ENCODE measurements around the gene DACT3.

DACT3 gene, protein sequence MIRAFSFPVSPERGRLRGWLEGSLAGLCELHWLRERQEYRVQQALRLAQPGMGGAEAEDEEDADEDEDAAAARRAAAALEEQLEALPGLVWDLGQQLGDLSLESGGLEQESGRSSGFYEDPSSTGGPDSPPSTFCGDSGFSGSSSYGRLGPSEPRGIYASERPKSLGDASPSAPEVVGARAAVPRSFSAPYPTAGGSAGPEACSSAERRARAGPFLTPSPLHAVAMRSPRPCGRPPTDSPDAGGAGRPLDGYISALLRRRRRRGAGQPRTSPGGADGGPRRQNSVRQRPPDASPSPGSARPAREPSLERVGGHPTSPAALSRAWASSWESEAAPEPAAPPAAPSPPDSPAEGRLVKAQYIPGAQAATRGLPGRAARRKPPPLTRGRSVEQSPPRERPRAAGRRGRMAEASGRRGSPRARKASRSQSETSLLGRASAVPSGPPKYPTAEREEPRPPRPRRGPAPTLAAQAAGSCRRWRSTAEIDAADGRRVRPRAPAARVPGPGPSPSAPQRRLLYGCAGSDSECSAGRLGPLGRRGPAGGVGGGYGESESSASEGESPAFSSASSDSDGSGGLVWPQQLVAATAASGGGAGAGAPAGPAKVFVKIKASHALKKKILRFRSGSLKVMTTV

DNA sequence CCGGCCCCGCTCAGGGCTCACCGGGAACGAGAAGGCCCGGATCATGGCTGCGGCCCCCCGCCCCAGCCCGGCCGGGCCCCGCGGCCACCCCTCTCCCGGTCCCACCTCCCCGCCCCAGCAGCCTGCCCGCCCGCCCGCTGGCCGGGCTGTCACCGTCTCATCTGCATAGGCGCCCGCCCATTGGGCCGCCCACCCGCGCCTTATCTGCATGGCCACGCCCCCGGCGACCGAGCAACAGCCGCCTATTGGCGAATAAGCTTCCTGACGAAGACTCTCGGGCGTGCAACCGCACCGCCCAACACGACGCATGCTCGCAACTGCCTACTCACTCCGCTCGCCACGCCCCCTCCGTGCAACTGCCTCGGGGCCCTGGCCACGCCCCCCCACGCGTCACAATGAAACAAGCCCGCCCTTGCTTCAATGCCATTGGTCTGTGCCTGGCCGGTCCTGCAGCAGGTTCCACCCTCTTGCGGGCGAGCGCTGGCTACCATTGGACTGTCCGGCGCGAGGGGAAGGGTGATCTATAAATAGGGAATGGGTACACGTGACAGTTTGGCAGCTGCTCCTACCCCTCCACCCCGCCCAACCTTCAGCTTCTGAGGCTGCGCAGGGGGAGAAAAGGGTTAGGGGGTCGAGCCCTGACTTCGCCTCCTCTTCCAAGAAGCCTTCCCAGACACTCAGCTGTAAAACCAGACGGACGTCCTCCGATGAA lies at the start of gene DACT3:
TSS of gene DACT3 (minus strand) at position 163 of the 712 bp plus-strand sequence. CDS start at position 45, 118 bp downstream.
- peak; percentile 100 for DNase-seq

GRCh38 chr19:46710687-46711086 lies 49.7 kb upstream of the DACT3 start:
- DNase-seq = no peak

DNA sequence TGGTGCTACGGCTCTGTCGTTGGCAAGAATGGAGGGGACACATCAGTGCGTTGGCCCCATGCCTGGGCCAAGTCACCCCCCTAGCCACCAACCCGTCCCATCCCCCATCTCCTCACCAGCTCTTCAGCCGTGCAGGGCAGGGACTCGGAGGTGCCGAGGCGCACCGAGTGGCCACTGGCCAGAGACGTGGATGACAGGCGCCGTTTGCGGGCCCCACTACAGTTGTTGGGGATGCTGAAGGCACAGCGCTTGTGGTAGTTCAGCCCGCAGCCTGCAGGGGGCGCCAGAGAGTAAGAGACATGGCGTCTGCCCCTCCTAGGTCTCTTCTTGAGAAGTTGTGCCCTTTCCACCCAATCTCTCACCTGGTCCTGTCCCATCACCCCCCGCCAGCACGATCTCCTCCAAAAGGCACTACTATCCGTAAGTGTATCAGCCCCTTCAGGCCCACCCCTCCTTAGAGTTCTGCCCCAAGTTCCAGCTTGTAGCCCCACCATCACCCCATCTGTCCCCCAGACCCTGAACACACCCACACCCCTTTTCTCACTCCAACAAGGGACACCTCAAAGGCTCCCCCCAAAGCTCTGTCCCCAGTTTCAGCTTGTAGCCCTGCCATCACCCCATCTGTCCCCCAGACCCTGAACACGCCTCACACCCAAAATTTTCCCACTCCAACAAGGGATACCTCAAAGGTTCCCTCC lies 43.5 kb upstream of the DACT3 start:
- peak; percentile 69 for DNase-seq

DNA sequence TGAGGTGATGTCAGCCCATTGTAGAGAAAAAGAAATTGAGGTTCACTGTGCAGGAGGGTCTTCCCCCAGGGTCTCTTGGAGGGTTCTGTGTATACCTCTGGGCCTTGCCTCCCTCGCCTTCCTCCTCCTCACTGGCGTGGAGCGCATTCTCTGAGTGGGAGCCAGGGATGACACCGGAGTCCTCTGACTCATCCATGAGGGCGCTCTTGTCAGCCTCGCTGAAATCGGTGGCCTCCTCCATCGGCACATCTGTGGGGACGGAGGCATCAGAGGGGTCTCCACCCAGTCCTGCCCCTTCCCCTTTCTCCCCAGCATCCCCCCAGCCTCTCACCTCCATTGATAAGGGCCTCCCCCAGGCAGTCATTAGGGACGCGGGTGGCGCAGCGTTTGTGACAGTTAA lies 39.7 kb upstream of the DACT3 start:
- no peak for DNase-seq

DNA sequence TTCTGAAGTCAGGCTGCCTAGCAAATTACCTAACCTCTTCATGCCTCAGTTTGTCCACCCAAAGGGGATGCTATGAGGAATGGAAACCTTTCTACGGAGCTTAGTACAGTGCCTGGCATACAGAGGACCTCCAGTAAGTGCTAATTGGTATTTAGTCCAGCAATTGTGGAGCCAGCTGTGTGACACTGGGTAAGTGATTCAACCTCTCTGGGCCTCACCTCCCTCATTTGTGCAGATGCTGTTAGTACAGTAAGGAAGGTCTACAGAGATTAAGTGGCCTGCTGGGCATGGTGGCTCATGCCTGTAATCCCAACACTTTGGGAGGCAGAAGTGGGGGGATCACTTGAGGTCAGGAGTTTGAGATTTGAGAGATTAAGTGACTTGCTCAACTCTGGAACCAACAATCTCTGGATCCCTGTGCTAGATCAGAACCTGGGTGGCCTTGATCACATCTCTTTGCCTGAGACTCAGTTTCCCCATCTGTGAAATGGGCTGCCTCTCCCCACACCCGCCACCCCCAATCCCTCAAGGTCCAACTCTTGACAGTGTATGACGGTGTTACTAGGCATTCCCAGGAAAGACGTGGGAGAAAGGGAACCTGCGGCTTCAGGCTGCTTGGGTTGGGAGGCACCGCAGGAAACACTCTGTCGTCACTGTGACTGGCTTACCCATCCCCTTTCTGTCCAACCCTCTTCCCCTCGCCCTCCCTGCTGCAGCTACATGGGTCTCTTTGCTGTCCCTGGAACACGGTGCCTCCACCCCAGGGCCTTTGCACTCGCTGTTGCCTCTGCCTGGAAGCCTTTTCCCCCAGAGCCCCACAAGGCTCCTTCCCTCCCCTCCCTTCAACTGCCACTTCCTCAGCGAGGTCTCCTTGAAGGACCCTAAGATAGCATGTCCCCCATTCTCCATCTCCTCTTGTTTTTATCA lies 37.7 kb upstream of the DACT3 start:
- no peak for DNase-seq

- peak; percentile 63 for DNase-seq
Observed at GRCh38 chr19:46697204-46697960, 36.4 kb upstream of the DACT3 start.

- DNase-seq = no peak
Observed at GRCh38 chr19:46696866-46697203, 35.9 kb upstream of the DACT3 start.

- DNase-seq = no peak
Observed at GRCh38 chr19:46696052-46696451, 35.1 kb upstream of the DACT3 start.

DNA sequence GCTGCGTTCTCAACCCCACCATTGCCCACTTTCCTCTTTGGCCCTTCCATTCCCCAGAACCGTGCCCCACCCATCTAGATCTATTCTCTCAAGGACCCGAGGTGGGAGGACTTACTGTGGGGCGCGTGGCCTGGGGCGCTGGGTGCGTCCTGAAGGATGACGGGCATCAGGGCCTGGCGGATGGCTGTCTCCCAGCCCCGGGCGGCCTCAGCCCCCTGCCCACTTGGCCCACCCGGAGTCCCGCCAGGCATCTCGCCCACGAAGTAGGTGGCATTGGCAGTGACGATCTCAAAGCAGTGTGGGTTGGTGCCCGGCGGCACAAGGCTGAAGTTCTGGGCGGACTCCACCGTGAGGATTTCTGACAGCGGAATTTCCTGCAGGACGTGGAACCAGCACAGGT lies 32.8 kb upstream of the DACT3 start:
- DNase-seq = no peak

DNA sequence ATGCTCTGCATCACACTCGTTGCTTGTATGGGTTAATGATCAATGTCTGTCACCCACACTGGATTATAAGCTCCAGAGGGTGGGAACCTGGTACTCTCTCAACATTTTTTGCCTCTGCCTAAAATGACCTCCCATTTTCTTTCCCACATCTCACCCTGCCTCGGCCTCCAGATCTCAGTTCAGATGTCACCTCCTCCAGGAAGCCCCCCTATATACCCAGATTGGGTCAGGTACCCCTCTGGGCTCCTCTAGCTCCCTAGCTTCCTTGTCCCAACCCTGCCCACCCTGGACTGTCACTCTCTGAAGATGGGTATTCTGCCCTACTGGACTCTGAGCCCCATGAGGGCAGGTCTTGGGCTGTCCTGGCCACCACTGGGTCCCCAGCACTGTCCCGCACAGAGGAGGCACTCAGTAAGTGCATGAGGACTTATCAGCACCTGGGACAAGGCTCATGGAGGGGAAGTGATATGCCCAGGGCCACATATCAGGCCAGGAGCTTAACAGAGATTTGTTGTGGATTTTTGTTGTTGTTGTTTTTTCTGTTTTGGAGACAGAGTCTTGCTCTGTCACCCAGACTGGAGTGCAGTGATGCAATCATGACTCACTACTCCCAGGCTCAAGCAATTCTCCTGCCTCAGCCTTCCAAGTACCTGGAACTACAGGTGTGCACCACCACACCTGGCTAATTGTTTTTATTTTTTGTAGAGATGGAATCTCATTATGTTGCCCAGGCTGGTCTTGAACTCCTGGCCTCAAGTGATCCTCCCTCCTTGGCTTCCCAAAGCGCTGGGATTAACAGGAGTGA lies 32.1 kb upstream of the DACT3 start:
- DNase-seq = no peak

- no peak for DNase-seq
Observed at GRCh38 chr19:46691948-46692347, 31.0 kb upstream of the DACT3 start.

- DNase-seq = no peak
Observed at GRCh38 chr19:46691104-46691503, 30.1 kb upstream of the DACT3 start.

- DNase-seq = no peak
Observed at GRCh38 chr19:46689358-46689757, 28.4 kb upstream of the DACT3 start.

GRCh38 chr19:46687438-46688145 lies 26.6 kb upstream of the DACT3 start:
- DNase-seq = no peak

DNA sequence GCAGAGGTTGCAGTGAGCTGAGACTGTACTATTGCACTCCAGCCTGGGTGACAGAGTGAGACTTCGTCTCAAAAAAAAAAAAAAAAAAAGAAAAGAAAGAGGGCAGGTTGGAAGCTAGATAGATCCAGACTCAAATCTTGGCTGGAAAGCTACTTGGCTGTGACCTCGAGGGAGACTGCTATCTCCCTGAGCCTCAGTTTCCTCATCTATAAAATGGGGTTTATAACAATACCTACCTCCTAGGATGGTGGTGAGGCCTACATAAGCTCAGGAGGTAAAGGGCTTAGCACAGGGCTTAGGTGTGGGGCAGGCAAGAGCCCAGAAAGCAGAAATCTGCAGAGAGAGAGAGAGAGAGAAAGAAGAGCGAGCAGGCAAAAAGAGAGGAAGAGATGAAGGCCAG lies 24.2 kb upstream of the DACT3 start:
- no peak for DNase-seq

GRCh38 chr19:46678110-46678732 lies 17.2 kb upstream of the DACT3 start:
- DNase-seq = no peak

GRCh38 chr19:46674416-46675178 lies 13.6 kb upstream of the DACT3 start:
- DNase-seq = no peak

DNA sequence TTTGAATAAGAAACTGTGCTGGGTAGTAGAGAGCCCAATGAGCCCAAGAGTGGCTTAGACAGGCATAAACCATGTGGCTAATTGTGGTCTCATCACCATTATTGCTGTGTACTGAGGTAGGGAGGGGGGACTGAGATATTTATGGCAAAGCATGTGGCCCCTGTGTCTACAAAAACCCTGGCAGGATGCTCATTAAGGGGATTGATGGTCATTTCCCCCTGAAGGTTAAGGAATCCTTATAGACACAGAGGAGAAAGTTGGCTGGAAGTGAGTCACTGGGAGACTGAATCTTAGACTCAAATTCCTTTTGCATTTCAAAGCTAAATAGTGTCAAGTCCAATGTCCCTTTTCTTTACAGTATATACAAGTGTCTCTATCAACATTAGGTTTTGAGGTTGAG lies 9.8 kb upstream of the DACT3 start:
- no peak for DNase-seq

DNA sequence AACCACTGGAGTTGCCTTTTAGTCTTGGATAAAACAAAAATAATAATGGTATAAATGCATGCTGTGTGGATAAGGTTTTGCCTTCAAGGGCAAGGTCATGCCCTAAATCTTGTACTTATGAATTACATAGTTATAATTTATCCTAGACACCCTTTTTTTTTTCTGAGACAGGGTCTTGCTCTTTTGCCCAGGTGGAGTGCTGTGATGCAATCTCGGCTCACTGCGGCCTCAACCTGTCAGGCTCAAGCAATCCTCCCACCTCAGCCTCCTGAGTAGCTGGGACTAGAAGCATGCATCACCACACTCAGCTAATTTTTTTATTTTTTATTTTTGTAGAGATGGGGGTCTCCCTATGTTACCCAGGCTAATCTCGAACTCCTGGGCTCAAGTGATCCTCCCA lies 7.7 kb upstream of the DACT3 start:
- DNase-seq = no peak
